HG03558 (cell line): ENCODE measurements around the gene DECR2.

Source experiments
- ATAC-seq: cut with Tn5 transposase; IDR thresholded peaks from one replicate; pipeline ENCODE4 v1.9.1; 2021; ENCODE audit warnings: moderate number of reproducible peaks; ENCODE audit not compliant: unreplicated experiment; ENCODE audit errors: extremely low read depth

DECR2 gene

DNA sequence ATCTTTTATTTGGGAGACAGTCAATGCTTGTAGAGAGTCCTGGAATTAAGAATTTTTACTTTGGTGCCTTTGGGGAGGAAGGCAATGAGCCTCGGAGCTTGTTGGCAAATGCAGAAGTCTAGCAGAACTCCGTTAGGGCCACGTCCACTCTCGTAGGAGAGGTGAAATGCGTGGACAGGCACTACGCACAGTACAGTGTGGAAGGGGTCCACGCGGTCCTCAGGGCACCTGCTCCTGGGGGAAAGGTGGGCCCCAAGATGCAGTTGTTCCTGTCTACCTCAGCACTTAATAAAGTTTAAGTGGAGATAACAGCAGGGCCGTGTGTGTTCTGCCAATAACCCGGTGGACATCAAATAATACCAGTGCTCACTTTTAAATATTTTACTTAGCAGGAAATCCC lies 25.6 kb downstream of the DECR2 start:
- no peak for ATAC-seq

DNA sequence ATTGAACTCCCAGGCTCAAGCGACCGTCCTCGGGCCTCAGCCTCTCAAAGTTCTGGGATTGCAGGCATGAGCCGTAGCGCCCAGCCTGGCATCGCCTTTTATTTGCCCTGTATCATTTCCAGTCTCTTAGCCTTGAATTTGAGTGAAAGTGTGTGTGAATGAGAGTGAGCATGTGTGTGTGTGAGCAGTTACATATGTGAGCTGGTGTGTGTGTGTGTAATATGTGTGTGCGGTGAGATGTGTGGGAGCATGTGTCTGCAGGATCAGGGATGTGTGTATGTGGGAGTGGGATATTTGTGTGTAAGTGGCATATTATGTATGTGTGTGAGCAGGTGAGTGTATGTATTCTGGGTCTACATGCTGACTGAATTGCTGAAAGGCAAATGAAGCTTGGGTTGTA lies 29.2 kb downstream of the DECR2 start:
- ATAC-seq = no peak

DNA sequence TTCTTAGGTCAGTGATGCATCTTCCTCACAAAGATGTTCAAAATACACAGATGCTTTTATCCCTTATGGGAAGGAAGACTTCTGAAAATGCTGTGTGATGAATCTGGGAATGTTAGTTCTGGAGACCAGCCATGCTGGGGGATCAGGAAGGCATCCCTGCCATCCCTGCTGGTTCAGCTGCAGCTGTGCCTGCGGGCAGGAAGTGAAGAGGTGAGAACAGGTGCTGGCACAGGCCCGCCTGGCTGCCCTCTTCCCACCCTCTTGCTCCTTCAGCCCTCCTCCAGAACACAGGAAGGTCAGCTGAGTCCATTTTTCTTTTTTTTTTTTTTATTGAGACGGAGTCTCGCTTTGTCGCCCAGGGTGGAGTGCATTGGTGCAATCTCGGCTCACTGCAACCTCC lies 38.9 kb downstream of the DECR2 start:
- no peak for ATAC-seq

DNA sequence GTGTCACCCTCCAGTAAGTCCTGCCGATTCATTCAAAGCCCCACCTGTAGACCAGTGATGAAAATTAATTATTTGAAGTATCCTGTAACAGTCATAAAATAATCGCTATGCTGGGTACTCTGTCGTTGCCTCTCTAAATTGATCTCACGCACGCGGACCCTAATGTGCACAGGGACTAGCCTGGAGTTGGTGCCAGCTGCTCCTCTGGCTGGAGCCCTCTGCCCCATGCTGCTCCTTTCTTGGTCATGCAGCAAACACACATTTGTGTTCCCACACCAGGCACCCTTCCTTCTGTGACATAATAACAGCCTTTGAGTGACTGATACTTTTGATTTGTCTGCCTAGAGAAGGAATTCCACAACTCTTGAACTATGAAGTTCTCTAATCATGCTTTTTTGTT lies 39.8 kb downstream of the DECR2 start:
- ATAC-seq = no peak

DNA sequence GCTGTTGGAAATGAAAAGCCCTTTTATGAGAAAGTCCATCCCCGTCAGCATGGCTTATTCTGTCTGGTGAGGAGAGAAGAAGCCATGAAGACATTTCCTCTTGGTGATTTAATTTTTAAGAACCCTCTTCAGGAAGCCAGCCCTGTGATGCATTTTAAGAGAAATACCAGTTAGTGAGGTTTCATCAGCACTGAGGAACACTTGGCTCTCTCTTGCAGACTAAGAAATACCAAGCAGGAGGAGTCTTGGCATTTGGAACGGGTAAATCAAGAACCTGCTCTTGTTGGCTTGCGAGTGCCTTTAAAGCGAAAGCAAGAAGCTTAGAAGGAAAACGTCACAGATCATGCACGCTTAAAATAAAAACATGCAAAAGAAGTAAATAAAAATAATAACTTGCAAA lies 41.3 kb downstream of the DECR2 start:
- ATAC-seq = no peak

DNA sequence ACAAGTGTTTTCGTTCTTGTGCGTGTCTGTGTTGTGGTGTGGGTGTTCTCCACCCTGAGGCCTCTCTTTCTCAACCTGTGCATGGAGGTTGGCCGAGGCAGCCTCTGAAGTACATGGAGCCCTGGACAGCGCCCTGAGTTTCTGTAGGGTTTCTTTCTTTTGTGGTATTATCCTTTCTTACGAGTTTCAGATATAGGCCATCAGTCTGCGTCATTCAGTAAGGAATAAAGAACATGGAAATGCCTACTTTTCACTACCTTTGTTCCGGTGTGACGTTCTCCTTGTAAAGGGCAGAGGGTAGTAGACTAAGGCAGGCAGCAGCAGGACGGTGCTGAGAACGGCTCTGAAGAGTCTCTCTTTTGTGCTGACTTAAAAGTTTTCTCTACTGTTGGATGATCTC lies 42.3 kb downstream of the DECR2 start:
- no peak for ATAC-seq

DNA sequence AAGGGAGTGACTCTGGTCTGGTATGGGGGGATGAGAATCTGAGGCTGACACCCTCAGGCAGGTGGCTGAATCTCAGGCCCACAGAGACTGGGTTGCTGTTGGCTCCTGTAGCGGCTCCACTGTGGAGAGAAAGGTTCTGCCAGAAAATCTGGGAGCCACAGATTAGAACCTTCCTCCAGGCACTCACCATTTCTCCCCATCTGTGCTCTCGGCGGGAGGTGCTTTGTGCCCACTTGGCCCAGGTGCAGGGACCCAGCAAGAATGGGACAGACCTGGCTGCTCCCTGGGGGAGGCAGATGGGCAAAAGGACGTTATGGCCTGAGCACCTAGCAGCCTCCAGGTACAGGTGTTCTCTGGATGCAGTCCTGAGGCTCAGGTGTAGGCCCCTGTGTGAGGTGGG lies 43.9 kb downstream of the DECR2 start:
- ATAC-seq = no peak

DNA sequence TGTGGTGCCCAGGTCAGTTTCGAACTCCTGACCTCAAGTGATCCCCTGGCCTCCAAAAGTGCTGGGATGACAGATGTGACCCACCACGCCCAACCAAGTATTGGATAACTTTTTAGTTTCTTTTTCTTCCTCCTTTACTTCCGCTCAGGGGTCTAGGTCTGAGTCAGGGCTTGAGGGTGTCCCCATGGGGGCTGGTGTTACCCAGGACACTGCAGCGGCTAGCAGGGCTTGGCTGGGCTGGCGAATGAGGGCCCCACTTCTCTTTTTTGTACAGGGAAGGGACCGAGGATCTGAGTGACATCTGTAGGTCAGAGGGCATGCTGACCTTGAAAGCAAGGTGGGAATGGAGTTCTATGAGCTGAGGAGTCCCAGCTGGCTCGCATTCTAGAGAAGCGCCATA lies 48.7 kb downstream of the DECR2 start:
- ATAC-seq = no peak

DNA sequence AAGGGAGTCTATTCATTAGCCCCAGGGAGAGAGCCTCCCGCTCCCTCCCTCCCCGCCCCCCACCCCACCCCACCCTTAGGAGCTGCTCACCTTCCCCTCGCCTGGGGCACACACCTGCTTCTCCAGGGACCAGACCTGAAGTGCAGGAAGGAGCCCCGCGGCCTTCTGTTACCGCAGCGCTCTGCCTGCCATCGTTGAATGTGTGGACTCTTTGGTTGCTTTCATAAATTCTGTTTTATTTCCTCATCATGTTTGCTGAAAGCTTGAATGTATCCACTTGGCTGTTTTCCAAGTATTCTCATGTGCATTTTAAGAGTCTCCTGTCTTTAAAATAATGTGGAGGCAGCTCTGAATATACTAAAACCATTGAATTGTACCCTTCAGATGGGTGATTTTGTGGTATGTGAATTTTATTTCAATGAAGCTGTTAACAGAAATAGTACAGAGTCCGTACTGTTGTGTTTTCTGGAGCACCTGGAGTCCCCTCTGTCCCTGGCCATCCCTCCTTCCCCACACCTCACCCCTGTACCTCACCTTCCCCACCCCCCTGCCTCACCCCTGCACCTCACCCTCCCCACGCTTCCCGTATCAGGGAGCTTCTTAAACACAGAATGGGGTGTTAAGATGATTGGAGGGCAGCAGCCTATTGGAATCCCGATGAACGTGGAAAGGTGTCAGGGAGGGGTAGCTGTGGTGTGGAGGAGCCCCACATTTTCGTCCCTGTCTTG lies 49.3 kb downstream of the DECR2 start:
- no peak for ATAC-seq

DNA sequence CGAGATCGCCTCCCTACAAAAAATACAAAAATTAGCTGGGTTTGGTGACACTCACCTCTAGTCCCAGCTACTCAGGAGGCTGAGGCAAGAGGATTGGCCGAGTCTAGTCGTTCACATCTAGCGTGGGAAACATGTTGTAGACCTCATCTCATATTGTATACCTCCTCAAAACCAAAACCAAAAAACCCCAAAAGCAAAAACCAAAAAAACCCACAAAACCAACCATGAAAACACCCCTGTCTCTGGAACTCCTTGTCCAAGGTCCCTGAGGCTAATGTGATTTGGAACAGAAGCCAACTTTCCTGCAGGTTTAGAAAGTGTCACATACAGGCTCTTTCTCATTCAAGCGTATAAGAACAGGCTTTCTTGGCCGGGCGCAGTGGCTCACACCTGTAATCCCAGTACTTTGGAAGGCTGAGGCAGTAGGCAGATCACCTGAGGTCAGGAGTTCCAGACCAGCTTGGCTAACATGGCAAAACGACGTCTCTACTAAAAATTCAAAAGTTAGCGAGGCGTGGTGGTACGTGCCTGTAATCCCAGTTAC lies 52.8 kb downstream of the DECR2 start:
- ATAC-seq = no peak

DNA sequence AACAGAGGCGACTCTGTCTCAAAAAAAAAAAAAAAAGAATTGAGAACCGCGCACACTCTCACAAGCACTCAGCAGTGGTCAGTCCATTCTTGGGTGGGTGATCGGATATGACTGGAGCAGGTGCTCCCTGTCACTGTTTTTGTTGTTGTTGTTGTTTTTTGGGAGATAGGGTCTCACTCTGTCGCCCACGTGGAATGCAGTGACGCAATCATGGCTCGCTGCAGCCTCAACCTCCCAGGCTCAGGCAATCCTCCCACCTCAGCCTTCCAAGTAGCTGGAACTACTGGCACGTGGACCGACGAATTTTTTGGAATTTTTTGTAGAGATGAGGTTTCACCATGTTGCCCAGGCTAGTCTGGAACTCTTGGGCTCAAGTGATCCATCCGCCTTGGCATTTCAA lies 53.8 kb downstream of the DECR2 start:
- ATAC-seq = no peak

DNA sequence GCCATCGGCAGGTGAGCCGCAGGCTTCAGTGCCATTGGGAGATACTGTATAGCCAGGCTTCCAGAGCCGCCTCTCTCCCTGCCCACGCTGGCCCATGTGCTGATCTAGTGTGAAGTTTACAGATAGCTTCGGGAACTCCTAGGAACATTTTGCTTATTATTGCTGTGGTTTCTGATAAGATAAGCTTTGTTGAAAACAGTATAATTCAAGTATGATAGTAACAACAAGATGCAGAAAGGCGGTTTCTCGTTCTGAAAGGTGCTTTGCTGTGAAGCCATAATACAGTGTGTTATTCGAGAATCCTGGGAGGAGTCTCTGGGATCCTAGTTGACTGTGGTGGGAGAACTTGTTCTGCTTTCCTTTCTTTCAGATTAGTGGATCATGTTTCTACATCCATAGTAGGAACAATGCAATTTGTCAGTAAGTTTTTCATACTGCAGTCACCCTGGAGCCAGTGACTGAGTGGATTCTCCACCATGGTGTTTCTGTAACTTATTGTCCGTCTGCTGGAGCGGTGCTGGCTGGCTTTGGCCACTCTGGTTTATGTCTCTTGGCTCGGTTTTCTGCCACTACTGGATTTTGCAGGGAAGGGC lies 55.3 kb downstream of the DECR2 start:
- ATAC-seq = no peak

DNA sequence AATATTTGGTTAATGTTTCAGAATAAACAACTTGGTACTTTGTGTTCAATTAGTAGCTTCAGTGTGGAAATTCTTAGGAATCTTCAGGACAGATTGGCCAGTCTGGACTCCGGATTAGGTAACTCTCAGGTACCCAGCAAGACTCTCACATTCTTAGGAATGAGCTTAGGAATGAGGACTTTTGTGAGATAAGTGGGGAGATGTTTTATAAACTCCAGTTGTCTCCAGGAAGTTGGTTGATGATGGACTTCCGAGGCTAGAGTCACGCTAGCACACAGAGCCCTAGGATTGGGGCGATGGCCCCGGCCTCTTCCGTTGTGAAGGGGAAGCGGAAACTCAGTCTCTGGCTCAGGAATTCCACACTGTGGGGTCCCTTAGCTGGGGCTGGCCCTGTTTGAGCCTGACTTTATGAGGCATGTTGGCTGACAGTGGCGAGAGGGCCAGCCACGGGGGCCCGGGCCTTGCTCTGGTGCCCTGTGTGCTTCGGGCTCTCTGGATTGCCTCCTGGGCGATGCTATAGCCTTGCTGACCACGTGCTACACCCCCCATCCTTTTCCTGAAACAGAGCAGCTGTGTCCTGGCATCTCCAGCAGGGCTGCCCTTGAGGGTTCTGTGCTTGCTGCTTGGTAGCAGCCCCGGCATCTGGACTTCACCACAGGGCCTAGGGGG lies 56.2 kb downstream of the DECR2 start:
- no peak for ATAC-seq

DNA sequence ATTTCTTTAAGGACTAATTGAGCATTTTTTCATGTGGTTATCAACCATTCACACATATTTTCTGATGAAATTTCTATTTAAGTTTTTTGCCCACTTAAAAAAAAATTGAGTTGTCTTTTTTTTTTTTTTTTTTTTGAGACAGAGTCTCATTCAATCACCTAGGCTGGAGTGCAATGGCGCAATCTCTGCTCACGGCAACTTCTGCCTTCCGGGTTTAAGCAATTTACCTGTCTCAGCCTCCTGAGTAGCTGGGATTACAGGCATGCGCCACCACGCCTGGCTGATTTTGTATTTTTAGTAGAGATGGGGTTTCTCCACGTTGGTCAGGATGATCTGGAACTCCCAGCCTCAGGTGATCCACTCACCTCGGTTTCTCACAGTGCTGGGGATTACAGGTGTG lies 58.1 kb downstream of the DECR2 start:
- ATAC-seq = no peak

DNA sequence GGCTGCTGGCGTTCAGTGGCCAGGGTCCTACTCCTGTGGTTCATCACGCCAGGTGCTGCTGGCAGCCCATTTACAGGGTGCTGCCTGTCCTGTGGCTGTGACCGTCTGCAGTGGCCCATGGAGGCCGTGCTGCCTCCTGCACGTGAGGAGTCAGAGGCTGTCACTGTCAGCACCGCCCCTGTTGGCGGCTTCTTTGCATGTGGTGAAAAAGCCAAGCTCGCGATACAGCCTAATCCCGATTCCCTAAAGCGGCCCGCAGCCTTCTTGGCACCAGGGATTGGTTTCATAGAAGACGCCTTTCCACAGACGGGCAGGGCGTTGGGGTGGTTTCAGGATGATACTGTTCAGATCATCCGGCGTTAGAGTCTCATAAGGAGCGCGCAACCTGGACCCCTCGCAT lies 59.1 kb downstream of the DECR2 start:
- ATAC-seq = no peak
